Aortic smooth muscle cell (primary cell): ENCODE data around the gene TPRX2. TPM values are rescaled to one million over a fixed set of nuclear protein-coding genes. Genes with fewer than 3 reads are reported as not detected.

Source experiments
- total RNA-seq: library from RNA; depleted of rRNA; stranded (reverse); fragments of >200 nt; gene quantifications from 2 replicates; pipeline ENCODE4 v1.2.3, GENCODE V29; 2014

The TPRX2 gene, protein sequence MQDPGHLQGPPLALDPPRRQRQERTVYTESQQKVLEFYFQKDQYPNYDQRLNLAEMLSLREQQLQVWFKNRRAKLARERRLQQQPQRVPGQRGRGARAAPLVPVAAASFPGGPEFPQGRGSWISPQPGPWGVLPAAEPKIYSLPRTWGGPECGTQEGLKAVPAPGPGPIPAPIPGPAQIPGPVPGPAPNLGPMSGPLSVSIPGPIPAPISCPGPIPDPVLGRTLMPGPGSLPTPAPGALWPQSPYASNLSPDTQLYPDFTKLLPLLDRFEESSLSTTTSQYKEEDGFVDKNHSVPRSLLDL
- total RNA-seq = not detected in 2 replicates

DNA sequence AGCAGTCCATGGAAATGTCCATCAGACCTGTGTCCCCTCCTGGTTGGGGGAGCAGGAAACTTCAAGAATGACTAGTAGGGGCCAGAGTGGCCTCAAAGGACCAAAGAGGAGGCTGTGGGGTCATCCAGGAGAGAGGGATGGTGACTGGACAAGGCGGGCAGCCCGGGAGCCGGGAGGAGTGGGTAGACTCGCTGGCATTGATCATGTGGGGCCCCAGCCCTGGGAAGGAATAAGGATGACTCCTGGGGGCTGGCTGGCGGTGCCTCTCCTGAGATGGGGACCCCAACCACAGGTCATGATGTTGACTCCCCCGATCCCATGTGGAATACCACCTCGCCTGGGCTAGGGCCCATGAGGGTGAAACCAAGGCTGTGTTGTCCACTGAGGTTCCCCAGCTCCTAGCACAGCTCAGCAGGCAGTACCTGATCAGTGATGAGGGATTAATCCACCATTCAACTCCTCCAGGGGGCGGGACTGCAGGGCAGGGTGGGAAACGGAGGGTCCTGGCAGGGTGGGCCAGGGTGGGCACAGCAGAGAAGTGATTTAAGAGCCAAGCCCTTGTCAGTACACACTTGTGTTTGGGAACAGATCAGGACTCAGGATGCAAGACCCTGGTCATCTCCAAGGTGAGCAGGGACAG, at the start of gene TPRX2:
Gene TPRX2 (plus strand): TSS at position 590 of the 640 bp plus-strand sequence. CDS start 12 bp downstream, at position 602.

DNA sequence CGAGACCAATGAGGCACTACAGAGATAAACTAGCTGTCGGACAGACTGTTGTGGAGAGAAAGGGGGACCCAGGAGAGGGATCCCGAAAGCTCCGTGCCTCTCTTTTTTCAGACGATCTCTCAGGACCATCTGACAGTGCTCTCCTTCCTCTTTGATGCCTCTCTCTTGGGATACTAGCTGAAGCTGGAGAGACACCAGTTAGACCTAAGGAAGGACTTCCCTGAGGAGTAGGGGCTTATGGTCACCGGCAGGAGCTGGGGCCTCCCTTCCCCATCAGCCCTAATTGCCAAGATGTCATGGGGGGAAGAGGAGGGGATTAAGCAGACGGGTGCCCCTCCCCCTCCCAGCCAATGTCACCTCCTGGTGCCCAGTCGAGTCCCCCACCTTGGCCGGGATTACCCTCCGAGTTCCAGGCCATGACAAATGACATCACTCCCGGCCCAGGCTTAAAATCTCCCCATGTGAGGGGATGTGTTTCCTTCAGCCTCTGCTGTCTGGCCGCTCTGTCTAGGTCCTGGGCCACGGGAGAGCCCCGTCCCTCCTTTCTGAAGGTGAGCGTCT, 37.5 kb upstream of the TPRX2 start, which contains the start of gene CRX:
Gene CRX (plus strand): TSS at position 478 of the 561 bp plus-strand sequence. CDS start 12,507 bp downstream, outside the sequence.

DNA sequence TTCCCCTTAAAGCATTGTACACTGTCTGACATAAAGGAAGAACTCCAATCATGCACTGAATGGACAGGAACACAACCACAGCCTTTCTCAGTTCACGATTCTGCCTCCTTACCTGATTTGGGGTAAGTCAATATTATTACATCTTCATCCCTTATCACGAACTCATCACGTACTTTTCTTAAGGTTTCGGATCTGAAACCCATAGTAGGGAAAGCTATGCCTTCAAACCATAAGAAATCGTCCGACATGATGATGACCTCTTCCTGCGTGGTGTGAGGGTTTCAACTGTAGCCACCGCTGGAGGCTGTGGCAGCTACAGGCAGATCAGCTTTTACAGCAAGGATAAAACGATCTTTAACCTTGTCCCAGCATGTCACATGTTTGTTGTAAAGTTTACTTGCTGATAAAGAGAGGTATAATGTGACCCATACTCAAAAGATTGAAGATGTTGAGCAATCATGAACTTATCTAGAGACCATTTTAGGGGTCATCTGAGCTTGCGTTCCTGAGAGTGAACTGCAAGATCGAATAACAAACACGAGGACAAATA, 27.1 kb downstream of the TPRX2 start, which contains the start of gene SULT2A1:
Gene SULT2A1 (minus strand): TSS at position 306 of the 550 bp plus-strand sequence. CDS start 58 bp downstream, at position 248.

Other genes starting within 250 kb of the TPRX2 start
- 146 and 197 TPM in 2 replicates for gene EHD2, start 145.8 kb upstream of the TPRX2 start, total RNA-seq
- 46.3 and 48.6 TPM in 2 replicates for gene NOP53, start 113.7 kb upstream of the TPRX2 start, total RNA-seq
- gene SELENOW, start 80.5 kb upstream of the TPRX2 start, total RNA-seq = 257 and 284 TPM in 2 replicates
- gene TPRX1, start 54.7 kb upstream of the TPRX2 start, total RNA-seq = not detected in 2 replicates
- gene CRX, start 37.3 kb upstream of the TPRX2 start, total RNA-seq = not detected in 2 replicates
- not detected in 2 replicates for gene SULT2A1, start 27.1 kb downstream of the TPRX2 start, total RNA-seq
- gene BSPH1, start 132.9 kb downstream of the TPRX2 start, total RNA-seq = not detected in 2 replicates
- not detected in 2 replicates for gene ELSPBP1, start 135.4 kb downstream of the TPRX2 start, total RNA-seq
- gene CABP5, start 184.8 kb downstream of the TPRX2 start, total RNA-seq = not detected in 2 replicates